ENCODE measurements around the gene C1QTNF5. TPM values are rescaled to one million over a fixed set of nuclear protein-coding genes. Genes with fewer than 3 reads are reported as not detected.

C1QTNF5 gene
- total RNA-seq, 1 donor, result 41.3 TPM

- peaks cover 43% of the 10 kb centered on the region for H3K4me1 ChIP-seq (ENCODE audit: insufficient read depth, low read length)
- DNase-seq (ENCODE audit: insufficient read length, low spot score, missing footprints), result peak; percentile 80
These were observed 34.1 kb upstream of the C1QTNF5 start for GRCh38 chr11:119374632-119375336.

DNA sequence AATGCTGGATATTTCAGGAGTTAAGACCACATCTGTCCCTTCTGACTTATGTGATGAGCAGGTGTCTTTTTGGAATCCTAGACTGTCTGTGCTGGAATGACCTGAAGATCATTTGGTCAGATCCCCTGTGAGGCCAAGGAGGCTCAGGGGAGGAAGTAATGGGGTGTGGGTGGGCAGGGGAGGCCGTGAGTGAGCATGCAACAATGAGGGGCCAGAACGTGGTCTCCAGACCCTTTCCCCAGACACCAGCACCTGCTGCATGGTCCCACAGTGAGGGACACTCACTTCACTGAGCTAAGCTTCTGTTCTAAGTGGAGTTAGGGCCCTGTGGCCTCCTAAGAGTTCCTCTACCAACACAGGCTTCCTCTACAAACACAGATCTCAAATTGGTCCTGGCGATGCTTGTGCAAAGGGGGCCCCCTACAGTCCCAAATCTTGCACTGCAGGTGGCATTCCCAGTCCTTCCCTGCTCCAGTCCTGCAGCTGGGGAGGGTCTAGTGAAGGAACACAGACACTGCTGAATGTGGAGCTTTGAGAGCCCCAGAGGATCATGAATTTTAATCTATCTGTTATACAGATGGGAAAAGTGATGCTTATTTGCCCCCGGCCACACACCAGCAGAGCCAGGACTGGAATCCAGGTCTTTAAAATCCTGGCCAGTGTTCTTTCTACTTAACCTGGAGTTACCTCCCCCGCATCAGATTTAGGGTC, 33.4 kb upstream of the C1QTNF5 start:
- H3K4me1 ChIP-seq (ENCODE audit: insufficient read depth, low read length), result peaks cover 43% of the 10 kb centered on the region
- no peaks in the 10 kb centered on the region for H3K36me3 ChIP-seq (ENCODE audit: insufficient read depth, low read length)
- no peak overlapping the region for H3K4me2 ChIP-seq (ENCODE audit: insufficient read depth, low read length)
- TF ChIP-seq, protein P1, sequence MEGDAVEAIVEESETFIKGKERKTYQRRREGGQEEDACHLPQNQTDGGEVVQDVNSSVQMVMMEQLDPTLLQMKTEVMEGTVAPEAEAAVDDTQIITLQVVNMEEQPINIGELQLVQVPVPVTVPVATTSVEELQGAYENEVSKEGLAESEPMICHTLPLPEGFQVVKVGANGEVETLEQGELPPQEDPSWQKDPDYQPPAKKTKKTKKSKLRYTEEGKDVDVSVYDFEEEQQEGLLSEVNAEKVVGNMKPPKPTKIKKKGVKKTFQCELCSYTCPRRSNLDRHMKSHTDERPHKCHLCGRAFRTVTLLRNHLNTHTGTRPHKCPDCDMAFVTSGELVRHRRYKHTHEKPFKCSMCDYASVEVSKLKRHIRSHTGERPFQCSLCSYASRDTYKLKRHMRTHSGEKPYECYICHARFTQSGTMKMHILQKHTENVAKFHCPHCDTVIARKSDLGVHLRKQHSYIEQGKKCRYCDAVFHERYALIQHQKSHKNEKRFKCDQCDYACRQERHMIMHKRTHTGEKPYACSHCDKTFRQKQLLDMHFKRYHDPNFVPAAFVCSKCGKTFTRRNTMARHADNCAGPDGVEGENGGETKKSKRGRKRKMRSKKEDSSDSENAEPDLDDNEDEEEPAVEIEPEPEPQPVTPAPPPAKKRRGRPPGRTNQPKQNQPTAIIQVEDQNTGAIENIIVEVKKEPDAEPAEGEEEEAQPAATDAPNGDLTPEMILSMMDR (IDR thresholded peaks at IDR 0.05; ENCODE audit: extremely low read depth, low read depth, low read length), result peak; percentile 98
- H3K79me2 ChIP-seq (ENCODE audit: insufficient read depth, low read length), result no peaks in the 10 kb centered on the region
- no peaks in the 10 kb centered on the region for H3K27me3 ChIP-seq (ENCODE audit: insufficient read depth, low read length)
- no peaks in the 10 kb centered on the region for H3K9me3 ChIP-seq (ENCODE audit: low read depth, low read length)
- no peak overlapping the region for H3K27ac ChIP-seq (ENCODE audit: low read depth, low read length)
- H3K4me3 ChIP-seq (ENCODE audit: insufficient read depth, low read length), result no peak overlapping the region
- H4K20me1 ChIP-seq (ENCODE audit: insufficient read depth, low read length), result no peaks in the 10 kb centered on the region
- peak; percentile 91 for DNase-seq (ENCODE audit: insufficient read length, low spot score, missing footprints)
- H2AFZ ChIP-seq (ENCODE audit: low read length), result no peak overlapping the region

More at GRCh38 chr11:119374632-119375336, 34.1 kb upstream of the C1QTNF5 start:
- peak overlapping the region; percentile 31 for H2AFZ ChIP-seq (ENCODE audit: low read length)
- peak overlapping the region; percentile 57 for H3K27ac ChIP-seq (ENCODE audit: low read depth, low read length)
- H3K9me3 ChIP-seq (ENCODE audit: low read depth, low read length), result no peaks in the 10 kb centered on the region
- H3K4me2 ChIP-seq (ENCODE audit: insufficient read depth, low read length), result no peak overlapping the region
- no peaks in the 10 kb centered on the region for H3K27me3 ChIP-seq (ENCODE audit: insufficient read depth, low read length)
- no peak overlapping the region for H3K4me3 ChIP-seq (ENCODE audit: insufficient read depth, low read length)
- no peaks in the 10 kb centered on the region for H4K20me1 ChIP-seq (ENCODE audit: insufficient read depth, low read length)
- TF ChIP-seq, protein P1 (IDR thresholded peaks at IDR 0.05; ENCODE audit: extremely low read depth, low read depth, low read length), result no peak
- H3K36me3 ChIP-seq (ENCODE audit: insufficient read depth, low read length), result no peaks in the 10 kb centered on the region
- no peaks in the 10 kb centered on the region for H3K79me2 ChIP-seq (ENCODE audit: insufficient read depth, low read length)

DNA sequence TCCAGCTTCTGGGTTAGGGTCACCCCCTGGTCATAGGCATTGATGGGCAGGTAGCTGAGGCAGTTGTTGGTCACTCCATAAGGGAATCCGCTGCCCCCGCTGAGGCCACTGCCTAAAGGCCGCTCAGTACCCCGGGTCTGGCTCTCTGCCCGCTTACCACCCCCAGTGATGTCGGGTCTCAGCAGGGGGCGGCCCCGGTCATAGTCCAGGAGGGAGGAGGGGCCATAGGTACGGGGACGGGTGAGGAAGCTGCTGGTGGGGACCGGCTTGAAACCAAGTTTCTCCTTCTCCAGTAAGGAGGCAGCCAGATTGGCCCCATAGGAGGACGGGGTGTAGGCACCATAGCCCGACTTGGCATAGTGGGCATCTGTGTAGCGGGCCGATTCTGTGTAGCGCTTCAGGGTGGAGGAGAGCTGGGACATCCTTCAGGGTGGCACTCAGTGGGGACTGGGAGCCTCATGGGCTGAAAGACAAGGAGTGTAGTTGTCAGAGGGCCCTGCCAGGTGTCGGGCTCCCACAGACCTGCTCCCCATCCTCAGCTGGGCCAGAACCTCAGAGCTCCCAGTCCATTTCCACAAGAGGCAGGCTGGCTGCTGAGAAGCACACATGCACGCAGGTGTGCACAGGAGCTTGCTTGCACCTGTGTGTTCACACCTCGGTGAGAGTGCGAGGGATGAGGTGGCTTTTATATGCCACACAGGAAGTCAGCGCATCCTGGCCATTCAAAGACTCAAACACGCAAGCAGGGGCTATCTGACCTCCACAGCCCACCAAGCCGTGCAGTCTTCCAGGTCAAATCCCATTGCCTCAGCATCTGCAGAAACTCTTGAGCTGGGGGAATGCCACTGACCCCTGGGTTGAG, 32.6 kb upstream of the C1QTNF5 start:
- TF ChIP-seq, protein P1 (IDR thresholded peaks at IDR 0.05; ENCODE audit: extremely low read depth, low read depth, low read length), result no peak
- H3K36me3 ChIP-seq (ENCODE audit: insufficient read depth, low read length), result no peaks in the 10 kb centered on the region
- no peak overlapping the region for H3K27ac ChIP-seq (ENCODE audit: low read depth, low read length)
- no peaks in the 10 kb centered on the region for H3K79me2 ChIP-seq (ENCODE audit: insufficient read depth, low read length)
- DNase-seq (ENCODE audit: insufficient read length, low spot score, missing footprints), result no peak
- no peak overlapping the region for H3K4me2 ChIP-seq (ENCODE audit: insufficient read depth, low read length)
- no peak overlapping the region for H2AFZ ChIP-seq (ENCODE audit: low read length)
- no peaks in the 10 kb centered on the region for H4K20me1 ChIP-seq (ENCODE audit: insufficient read depth, low read length)
- no peaks in the 10 kb centered on the region for H3K27me3 ChIP-seq (ENCODE audit: insufficient read depth, low read length)
- peaks cover 45% of the 10 kb centered on the region for H3K4me1 ChIP-seq (ENCODE audit: insufficient read depth, low read length)
- no peak overlapping the region for H3K4me3 ChIP-seq (ENCODE audit: insufficient read depth, low read length)
- no peaks in the 10 kb centered on the region for H3K9me3 ChIP-seq (ENCODE audit: low read depth, low read length)
